NCI-H1436 treated with DMSO at 0.1 percent for 48 hours (cell line): ENCODE measurements around the gene RBM38.

Experiments
- DNase-seq: peaks from one replicate; lab custom pipeline; 2025; lab: John Stamatoyannopoulos, UW

The RBM38 gene

DNA sequence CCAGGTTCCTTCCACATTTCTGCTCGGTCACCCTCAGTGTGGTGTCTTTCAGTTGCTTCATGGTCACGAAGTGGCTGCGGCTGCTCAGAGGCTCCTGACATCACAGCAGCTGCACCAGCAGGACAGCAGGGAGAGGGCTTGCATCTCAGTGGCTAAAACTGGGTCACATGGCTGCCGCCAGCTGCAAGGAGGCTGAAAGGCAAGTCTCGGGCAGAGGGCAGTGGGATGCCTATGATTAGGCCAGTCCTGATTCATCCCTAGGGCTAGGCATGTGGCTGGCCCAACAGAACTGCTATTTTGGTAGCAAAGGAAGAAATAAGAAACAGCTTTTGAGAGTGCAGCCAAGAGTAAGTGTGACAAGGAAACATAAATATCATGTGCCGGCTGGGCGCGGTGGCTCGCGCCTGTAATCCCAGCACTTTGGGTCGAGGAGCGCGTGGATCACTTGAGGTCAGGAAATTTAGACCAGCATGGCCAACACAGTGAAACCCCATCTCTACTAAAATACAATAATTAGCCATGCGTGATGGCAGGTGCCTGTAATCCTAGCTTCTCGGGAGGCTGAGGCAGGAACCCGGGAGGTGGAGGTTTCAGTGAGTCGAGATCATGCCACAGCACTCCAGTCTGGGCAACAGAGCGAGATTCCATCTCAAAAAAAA lies 46.6 kb downstream of the RBM38 start:
- no peak for DNase-seq

DNA sequence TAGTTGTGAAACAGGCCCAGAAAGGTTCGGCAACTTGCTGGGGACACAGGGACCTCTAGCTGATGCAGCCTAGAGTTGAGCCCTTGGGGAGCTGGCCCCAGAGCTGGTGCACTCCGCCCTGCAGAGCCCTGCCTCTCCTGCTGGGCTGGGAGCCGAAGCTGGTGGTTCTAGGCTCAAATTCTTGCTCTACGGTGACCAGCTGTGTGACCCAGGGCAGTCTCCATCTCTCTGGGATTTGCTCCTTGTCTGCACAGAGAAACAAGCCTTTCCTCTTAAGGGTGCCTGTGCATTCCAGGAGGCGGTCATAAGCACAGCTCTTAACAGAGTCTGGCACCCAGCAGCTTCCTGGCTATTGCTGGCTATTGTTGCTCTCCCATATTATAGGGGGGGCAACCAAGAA lies 47.4 kb downstream of the RBM38 start:
- DNase-seq = no peak

DNA sequence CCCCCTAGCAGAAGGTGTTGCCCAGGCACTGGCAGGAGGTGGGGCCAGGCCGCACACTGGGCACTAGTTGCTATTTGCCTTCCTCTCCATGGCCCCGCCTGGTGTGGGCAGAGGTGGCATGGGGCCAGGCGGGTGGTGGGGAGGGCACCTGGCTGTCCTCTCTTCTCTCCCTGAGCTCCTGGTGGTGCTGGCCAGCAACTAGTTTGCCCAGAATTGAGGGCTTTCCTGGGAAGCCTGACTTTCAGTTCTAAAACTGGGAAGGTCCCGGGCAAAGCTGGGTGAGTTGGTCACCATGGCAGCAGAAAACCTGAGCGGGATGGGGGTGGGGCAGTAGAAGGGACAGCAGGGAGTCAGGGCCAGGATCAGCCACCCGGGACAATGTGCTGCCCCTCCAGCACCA lies 48.2 kb downstream of the RBM38 start:
- DNase-seq = no peak

DNA sequence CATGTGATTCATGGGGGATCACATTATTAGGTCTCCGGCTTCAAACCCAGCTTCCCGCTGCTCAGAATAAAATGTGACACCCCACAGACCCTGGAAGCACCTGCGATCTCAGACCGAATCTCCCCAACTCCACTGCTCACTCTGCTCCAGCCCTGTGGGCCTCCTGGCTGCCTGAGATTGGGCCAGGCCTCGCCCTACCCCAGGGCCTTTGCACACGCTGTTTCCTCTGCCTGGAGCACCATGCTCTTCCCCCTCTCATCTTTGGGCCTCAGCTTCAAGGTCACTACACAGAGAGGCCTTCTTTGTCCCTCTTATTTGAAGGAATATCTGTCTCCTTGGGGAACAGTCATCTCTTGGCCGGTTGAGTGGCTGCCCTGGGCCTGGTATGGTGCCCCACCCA lies 48.8 kb downstream of the RBM38 start:
- no peak for DNase-seq

DNA sequence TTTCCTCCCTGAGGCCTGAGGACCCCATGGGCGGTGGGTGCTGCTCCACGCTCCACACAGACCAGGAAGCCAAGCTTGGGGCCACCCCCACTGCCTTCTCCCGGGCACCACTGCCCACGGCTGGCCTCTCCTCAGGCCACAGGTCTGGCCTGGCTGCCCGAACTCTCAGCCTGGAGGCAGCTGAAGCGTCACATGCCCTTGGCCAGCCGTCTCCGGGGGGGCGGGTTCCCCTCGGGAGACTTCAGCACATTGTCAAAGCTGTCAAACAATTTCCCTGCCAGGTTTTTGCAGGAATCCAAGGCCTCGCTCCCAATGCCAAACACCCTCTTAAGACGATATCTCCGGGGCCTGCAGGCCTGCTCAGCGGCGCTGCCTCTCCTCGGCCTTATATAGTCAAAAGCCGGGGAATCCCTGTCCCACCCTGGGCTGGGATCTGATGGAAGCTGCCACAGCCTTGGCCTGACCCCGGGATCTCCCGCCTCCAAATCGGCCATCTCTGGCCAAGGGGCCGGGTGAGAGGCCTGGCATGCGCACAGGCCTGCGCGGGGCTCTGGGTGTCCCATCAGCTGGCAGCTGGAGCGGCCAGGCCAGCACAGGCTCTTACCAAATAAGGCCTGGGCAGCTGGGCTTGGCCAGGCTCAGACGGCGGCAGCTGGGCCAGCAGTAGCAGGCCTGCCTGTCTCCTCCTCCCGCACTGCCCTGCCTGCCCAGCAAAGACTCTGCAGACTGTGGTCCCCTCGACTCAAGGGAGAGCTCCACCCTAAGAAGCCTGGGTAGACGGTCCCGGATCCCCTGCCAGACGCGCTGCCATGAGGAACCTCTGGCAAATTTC lies 49.7 kb downstream of the RBM38 start:
- DNase-seq = no peak

DNA sequence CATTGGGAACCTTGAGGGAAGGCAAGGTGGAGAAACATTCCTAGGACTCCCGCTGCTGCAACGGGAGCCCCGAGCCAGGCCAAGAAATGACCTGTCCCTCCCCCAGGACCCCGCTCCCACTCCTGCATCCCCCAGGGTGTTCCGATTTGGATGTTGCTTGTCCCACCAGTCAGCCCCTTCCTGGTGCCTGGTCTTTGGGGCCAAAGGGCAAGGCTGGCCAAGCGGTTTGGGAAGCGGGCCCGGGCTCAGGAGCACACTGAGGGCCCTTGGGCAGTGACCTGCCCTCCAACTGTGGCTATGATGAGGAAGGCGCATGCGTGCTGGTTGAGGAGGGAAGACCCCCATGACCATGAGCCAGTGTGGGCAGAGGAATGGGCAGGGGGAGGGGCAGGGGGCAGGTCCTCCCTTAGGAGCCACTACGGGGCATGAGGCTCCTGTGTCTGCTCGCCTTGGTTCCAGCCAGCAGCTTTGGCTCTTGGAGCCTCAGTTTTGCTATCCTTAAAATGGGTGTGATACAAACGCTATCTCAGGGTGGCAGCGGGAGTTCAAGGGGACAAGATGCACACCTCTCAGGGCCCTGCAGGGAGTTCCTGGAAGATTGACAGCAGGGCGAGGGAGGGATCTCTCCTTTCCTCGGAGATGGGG lies 50.4 kb downstream of the RBM38 start:
- DNase-seq = no peak

DNA sequence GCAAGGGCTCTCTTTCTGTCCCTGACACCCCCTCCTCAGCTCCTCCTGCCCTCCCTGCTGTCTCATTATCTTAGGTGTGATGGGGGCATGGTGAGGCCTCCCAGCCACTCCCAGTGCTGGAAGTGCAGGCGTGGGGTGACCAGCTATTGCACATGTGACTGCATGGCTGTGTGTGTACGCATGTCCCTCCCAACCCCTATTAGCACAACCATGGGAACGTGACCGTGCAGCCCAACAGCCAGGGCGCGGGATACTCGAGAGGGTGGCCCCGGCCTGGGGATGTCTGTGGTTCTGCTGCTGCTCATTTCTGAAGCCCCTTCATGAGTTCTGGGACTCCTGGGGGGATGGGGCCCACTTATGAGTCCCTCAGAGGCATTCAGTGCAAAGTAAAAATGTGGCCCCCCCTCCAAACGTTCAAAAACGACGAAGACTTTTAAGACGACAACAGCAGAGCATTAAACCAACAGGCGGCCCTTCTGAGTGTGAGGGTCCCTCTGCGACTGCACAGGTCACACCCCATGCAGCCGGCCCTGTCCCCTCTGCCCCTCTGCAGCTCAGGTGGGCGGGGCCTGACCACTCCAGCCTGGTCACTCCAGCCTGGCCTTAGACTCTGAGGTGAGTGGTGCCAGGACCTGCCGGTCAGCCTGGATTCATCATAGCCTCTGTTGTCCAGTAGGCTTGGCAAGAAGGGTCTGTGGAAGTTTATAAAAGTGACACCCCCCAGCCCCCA lies 51.1 kb downstream of the RBM38 start:
- DNase-seq = no peak

DNA sequence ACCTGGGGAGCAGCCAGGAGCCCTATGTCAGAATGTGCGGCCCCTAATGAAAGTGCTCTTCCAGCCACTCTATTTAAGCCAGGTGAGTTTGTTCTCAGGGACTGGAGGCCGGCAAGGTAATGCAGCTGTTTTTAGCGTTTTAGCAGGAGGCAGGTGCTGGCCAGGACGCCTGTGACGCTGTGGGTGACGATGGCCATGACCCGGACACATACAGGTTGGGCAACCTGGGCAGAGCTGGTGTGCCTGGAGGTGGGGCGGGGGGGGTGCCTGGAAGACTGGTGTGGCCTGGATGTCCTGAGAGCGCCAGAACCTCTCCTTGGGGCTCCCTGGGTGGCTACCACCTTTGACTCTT lies 51.7 kb downstream of the RBM38 start:
- DNase-seq = no peak

DNA sequence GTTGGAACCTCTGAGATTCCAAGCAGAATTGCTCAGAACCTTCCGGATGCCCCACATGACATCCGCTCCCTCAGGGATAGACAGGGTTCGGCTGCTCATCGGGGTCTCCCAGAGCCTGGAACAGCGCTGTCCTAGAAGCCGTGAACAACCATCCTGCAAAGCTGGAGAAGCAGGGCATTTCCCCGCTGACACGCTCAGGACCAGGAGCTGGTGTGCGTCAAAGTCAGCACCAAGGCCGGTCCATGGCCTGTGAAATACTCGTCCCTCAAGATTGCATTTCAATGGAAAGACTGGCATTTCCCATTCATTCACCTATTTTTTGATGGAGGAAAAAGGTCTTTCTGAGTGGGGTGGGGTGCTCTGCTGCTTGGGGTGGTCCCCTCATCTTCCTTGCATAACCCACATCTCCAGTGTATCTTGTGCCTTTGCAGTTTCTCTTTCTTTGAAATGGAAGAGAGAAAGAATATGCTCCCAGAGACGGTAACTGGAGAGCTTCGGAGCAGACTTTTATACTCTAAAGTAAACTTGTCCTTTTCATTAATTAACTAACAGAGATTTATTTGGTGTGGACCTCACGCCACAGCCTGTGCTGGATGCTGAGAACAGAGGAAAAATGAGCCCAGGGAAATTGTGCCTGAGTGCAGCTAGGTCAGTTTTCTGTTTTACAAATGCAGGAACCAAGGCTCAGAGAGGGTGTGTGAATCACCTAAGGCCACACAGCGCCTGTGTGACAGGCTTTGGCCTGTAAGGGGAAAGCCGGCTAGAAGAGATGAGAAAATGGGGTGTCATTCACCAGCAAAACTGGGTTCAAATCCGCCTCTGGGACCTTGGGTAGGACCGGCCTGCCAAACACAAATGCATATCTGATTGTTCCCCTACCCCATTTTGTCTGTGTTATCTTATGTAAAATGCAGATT lies 52.4 kb downstream of the RBM38 start:
- no peak for DNase-seq

DNA sequence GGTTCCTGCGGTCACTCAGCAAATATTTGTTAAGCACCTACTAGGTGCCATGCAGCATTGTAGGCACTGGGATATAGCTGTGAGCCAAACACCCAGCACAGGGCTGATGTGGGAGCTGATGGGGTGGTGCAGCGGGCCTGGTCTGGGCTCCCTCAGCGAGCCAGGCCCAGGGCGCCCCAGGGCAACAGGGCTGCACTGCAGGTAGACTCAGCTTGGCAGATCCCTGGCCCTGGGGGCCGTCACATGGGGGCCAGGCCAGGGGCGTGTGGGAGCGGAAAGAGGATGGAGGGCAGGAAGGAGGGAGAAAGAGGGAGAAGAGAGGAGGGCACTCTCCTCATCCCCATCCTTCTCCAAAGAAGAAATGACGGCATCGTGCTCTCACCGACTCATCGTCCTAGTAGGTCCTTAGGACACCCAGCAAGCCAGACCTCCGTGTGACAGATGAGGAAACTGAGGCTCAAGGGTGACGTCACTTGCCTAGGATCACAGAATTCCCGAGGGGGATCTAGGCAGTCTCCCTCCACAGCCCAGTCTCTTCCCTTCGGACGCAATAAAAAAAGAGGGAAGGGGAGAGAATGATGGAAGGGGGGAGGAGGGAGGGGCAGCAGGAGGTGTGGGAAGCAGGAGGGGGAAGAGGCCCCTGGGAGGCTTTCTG lies 53.3 kb downstream of the RBM38 start:
- no peak for DNase-seq

DNA sequence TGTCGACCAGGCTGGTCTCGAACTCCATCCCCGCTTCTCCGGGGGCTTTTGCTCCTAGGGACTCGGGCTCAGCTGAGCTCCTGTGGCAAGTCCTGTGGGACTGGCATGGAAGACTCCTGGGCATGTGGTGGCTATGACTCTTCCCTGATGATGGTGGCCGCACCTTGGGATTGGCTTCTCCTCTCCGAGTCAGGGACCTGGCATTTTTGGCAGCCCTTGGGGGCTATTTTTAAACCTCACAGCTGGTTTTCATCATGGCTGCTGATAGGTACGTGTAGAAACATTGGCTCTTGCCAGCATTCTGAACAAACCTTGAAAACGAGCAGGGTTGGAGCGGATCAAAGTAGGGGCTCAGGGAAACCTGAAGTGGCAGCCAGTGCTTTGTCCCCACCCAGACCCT lies 54.1 kb downstream of the RBM38 start:
- DNase-seq = no peak

DNA sequence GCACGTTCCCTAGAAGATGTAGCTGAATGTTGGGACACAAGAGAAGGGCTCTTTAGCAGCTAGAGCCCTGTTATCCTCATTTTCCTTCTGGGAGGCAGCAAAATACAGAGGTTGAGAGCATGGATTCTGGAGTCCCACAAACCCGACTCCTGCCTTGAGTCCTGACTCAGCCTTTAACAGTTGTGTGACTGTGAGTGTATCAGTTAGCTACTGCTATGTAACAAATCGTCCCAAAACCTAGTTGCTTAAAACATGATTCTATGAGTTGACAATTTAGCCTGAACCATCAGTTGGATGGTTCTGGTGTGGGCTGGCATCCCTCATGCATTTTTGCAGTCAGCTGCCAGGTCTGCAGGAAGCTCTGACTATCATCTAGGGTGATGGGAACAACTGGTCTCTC lies 54.6 kb downstream of the RBM38 start:
- DNase-seq = no peak

DNA sequence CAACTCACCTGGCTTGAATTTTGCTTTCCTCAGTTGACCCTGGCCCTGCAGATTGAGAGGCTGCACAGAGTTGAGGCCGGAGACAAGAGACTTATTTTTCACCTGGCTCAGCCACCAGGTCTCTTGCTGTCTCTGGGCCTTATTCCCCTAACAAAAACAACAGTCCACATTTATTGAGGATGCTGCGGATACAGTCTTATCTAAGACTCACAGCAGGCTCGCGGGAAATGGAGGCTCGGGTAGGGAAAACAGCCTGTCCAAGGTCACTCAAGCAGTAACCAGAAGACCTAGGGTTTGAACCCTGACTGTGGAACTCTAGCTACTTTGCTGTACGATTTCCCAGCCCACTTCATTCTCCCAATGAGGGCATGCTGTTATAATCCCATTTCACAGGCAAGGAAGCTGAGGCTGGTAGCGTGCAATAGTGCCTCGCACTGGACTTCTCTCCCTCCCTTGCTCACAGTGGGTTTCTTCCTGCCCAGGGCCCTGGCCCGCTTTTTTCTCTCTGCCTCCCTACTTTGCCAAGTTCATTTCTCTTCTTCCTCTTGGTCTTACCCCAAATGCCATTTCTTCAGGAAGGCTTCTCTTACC lies 57.7 kb downstream of the RBM38 start:
- no peak for DNase-seq

DNA sequence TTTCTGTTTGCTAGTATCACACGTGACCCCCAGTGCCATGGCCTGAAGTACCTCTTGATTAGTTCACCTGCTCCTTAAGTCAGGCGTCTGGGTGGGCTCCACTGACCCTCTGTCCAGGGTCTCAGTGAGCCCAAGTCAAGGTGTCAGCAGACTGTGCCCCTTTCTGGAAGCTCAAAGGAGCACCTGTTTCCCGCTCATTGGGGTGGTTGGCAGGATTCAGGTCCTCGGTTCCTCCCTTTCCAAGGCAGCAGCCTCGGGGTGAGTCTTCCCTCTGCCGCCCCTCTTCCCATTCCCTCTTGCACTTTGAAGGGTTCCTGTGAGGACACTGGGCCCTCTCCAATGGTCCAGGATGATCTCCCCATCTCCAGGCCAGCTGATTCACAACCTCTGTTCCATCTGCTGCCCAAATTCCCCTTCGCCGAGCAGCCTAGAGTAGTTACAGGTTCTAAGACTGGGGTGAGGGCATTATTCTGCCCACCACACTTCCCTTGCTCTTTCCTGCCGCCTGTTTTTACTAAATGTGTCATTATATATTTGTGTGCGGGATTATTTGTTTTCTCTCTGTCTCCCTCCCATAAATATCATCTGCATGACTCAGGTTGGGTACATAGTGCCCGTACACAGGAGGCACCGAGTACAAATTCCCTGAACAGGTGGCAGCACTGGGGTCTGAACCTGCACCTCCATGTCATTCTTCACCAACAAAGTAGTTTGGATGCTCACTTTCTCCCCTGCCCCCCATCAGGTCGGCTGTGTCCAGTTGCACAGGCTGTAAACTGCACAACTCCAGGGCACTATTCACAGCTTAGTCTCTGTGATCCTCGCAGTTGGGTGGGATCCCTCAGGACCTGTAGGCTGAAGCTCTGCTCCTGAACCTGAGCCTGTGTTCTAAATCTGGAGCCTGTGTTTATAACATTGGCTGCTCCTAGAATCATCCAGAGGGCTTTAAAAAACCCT lies 58.5 kb downstream of the RBM38 start:
- DNase-seq = no peak

DNA sequence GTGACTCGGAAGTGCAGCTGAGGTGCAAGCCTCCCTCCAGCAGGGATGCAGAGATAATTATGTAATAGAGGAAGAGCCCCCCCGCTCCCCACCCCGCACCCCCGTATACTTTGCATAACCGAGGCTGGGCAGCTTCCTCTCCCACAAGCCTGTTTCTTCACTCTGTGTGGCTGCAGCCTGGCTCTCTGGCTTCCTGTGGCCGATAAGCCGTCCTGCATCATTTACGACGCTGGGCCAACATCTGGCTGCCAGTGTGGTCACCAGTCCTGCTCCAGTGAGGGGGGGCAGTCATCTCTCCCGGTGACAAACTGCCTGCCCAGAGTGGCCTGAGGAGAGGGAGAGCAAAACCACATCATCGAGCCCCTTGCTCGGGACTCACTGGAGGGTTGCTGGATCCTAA lies 59.2 kb downstream of the RBM38 start:
- DNase-seq = no peak

DNA sequence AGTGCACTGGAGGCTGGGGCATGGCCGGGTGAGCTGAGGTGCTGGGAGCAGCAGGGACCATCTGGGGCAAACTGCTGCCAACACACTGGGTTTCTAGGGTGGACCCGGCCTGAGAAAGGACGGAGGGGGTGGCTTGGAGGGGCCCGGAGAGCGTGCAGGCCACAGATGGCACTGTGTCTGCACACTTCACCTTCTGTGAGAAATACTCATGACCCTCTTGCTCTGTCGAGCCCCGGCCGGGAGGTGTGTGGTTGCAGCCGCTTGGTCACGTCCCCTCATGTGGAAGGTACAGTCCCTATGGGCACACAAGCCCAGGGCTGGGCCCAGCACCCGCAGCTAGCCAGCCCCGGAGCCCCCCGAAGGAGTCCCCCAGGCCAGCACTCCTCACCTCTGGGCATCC lies 59.7 kb downstream of the RBM38 start:
- DNase-seq = no peak

DNA sequence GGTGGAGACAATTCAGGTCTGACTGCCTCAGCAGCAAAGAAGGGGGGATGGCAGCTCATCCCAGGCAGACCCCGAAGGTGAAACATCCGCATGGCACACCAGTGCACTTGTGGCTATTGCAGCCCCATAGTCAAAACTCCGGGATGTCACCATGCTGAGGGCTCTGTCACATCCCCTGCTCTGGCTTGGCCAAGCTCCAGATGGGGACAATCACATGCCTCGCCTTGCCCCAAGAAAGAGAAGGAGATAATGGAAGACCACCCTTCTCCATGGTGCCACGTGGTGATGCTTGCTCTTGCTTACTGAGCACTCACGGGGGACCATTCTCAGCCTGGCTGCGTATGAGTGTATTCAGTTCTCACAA lies 60.2 kb downstream of the RBM38 start:
- DNase-seq = no peak

DNA sequence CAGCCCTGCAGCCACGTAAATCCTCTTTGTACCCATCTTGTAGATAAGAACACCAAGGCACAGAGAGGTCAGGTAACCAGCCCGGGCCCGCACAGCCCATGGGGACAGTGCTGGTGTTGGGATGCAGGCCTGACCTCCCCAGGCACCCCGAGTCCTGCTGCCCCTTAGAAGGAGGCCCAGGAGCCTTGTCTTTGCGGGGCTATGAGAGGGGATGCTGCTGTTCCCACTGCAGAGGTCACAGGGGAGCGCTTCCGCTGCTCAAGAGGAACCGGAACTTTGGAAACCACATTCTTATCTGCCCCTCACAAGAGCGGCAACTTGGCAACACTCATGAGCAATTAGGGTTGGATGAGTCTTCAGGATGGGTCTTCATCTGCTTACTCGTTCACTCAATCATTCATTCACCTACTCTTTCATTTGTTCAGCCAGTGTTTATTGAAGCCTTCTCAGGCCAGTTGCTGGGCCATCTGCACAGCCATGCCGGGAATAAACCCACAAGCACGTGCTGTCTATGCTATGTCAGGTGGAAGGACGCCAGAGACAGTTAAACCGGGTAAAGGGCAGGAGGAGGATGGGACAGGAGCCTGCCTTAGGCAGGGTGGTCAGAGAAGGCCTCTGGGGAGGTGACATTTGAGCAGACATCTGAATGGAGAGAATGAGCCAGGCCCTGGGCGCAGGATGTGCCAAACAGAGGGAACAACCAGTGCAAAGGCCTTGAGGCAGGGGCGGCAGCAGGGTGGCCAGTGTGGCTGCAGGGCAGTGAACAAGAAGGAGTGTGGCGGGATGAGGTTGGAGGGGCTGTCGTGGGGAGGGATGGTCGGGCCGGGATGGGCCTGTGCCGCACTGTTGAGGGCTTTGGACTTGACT lies 60.8 kb downstream of the RBM38 start:
- no peak for DNase-seq

DNA sequence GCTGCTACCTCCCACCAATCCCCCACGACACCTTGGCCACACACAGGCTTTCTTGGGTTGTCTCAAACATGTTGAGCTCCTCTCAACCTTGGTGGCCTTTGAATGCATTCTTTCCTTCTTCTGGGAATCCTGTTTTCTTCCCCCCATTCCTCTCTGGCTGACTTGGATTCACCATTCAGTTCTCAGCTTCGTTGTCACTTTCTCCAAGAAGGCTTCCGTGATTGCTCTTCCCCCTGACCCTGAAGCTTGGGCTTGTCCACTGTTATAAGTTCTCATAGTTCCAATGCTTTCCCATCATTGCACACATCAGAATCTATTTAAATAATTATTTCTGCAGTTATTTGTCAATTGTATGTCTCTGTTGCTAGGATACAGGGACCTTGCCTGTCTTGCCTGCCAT lies 64.2 kb downstream of the RBM38 start:
- DNase-seq = no peak
